ENCODE results near the gene TM4SF1. TPM values are rescaled to one million over a fixed set of nuclear protein-coding genes. Genes with fewer than 3 reads are reported as not detected.

Gene TM4SF1
- polyA plus RNA-seq, 1 donor (not counting 4 experiments of a cell fraction or from before 2014, with no cell fraction given), result 375 TPM

DNA sequence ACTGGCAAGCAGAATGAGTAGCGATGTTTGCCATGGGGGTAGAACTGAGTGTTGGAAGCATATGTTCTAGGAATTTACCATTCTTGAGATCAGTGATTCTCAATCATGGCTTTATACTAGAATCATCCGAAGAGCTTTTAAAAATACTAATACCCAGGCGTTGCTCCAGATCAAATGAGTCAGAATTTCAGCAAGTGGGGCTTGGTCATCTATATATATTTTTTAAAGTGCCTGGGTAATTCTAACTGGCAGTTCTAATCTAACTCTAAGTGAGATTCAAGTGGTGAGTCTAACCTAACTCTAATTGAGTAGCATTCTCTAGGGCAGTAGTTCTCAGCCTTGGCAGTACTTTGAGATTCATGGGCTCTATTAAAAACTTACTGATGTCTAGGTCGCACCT is 20.8 kb downstream of the TM4SF1 start:
- DNase-seq (ENCODE audit: low read depth, low spot score) (no peak), FAIRE-seq (no peak)
- Histone ChIP-seq H4K20me1 (ENCODE audit: control insufficient read depth, extremely low read depth, insufficient read depth, low read length) (no peaks in the 10 kb centered on the region), H3K9me1 (ENCODE audit: control insufficient read depth, extremely low read depth, insufficient read depth, low read length) (no peaks in the 10 kb centered on the region), H2AFZ (ENCODE audit: control insufficient read depth, low read length) (no peak overlapping the region), H3K9me3 (ENCODE audit: control insufficient read depth, low read depth, low read length) (no peaks in the 10 kb centered on the region), H3K36me3 (ENCODE audit: control insufficient read depth in 2 of 2, extremely low read depth in 1 of 2, insufficient read depth in 2 of 2, low read length in 2 of 2) (no peaks in the 10 kb centered on the region), H3K9ac (ENCODE audit: control insufficient read depth, extremely low read depth, insufficient read depth, low read length) (no peak overlapping the region), H3K27ac (ENCODE audit: control insufficient read depth, insufficient read depth, low read length) (no peak overlapping the region), H3K4me3 (ENCODE audit: control insufficient read depth in 2 of 3, extremely low read depth in 1 of 3, insufficient read depth in 2 of 3, low read depth in 1 of 3, low read length in 3 of 3) (no peak overlapping the region), H3K4me2 (ENCODE audit: control insufficient read depth, extremely low read depth, insufficient read depth, low read depth, low read length) (no peak overlapping the region), H3K27me3 (ENCODE audit: control insufficient read depth, extremely low read depth, insufficient read depth, low read length) (no peaks in the 10 kb centered on the region), H3K79me2 (ENCODE audit: control insufficient read depth, insufficient read depth, low read length) (no peaks in the 10 kb centered on the region), H3K4me1 (ENCODE audit: control insufficient read depth, extremely low read depth, insufficient read depth, low read length) (no peaks in the 10 kb centered on the region)
- no peak for TF ChIP-seq EZH2 (IDR thresholded peaks at IDR 0.05; ENCODE audit: low read length)
- TF ChIP-seq, protein P1, sequence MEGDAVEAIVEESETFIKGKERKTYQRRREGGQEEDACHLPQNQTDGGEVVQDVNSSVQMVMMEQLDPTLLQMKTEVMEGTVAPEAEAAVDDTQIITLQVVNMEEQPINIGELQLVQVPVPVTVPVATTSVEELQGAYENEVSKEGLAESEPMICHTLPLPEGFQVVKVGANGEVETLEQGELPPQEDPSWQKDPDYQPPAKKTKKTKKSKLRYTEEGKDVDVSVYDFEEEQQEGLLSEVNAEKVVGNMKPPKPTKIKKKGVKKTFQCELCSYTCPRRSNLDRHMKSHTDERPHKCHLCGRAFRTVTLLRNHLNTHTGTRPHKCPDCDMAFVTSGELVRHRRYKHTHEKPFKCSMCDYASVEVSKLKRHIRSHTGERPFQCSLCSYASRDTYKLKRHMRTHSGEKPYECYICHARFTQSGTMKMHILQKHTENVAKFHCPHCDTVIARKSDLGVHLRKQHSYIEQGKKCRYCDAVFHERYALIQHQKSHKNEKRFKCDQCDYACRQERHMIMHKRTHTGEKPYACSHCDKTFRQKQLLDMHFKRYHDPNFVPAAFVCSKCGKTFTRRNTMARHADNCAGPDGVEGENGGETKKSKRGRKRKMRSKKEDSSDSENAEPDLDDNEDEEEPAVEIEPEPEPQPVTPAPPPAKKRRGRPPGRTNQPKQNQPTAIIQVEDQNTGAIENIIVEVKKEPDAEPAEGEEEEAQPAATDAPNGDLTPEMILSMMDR (optimal IDR thresholded peaks at IDR 0.05 in 1 of 3, IDR thresholded peaks at IDR 0.05 in 1 of 3, conservative IDR thresholded peaks at IDR 0.05 in 1 of 3; ENCODE audit: extremely low read depth in 1 of 3, insufficient read depth in 2 of 3, low read length in 3 of 3), result no peak
- dilution Hi-C loops (cut with MboI; ENCODE audit: extremely low pct_ligation_motif_present, low sequenced_read_pairs), result no loop called here

DNA sequence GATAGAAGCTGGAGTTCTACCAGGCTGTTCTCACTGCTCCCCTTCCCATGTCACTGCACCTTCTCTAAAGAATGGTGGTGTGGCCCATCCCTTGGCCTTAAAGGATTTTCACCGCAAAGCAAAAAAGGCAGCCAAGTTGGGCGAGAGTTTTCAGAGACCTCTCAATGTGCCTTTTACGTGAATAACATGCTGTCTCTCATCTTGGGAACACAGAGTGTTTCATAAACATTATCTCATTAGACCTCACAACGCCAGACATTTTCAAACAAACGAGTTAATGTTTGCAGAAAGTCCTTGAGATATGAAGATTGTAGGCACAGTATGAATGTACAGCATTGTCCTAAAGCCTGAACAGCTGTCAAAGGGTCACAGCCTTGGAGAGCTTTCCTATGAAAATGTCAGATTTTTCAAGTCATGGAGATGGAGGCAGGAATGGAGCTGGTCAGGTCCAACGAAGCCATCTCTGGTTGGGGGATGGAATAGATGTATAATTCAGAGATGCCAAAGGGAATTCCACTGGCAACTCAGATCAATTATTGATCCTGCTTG is 21.3 kb downstream of the TM4SF1 start:
- Histone ChIP-seq H2AFZ (ENCODE audit: control insufficient read depth, low read length) (no peak overlapping the region), H4K20me1 (ENCODE audit: control insufficient read depth, extremely low read depth, insufficient read depth, low read length) (no peaks in the 10 kb centered on the region), H3K9me1 (ENCODE audit: control insufficient read depth, extremely low read depth, insufficient read depth, low read length) (no peaks in the 10 kb centered on the region), H3K9me3 (ENCODE audit: control insufficient read depth, low read depth, low read length) (no peaks in the 10 kb centered on the region), H3K4me1 (ENCODE audit: control insufficient read depth, extremely low read depth, insufficient read depth, low read length) (no peaks in the 10 kb centered on the region), H3K4me2 (ENCODE audit: control insufficient read depth, extremely low read depth, insufficient read depth, low read depth, low read length) (no peak overlapping the region), H3K27ac (ENCODE audit: control insufficient read depth, insufficient read depth, low read length) (no peak overlapping the region), H3K36me3 (ENCODE audit: control insufficient read depth in 2 of 2, extremely low read depth in 1 of 2, insufficient read depth in 2 of 2, low read length in 2 of 2) (no peaks in the 10 kb centered on the region), H3K4me3 (ENCODE audit: control insufficient read depth in 2 of 3, extremely low read depth in 1 of 3, insufficient read depth in 2 of 3, low read depth in 1 of 3, low read length in 3 of 3) (no peak overlapping the region), H3K9ac (ENCODE audit: control insufficient read depth, extremely low read depth, insufficient read depth, low read length) (no peak overlapping the region), H3K79me2 (ENCODE audit: control insufficient read depth, insufficient read depth, low read length) (no peaks in the 10 kb centered on the region), H3K27me3 (ENCODE audit: control insufficient read depth, extremely low read depth, insufficient read depth, low read length) (no peaks in the 10 kb centered on the region)
- FAIRE-seq (no peak), DNase-seq (ENCODE audit: low read depth, low spot score) (no peak)
- dilution Hi-C loops (cut with MboI; ENCODE audit: extremely low pct_ligation_motif_present, low sequenced_read_pairs), result no loop called here
- no peak for TF ChIP-seq EZH2 (IDR thresholded peaks at IDR 0.05; ENCODE audit: low read length)
- TF ChIP-seq, protein P1 (optimal IDR thresholded peaks at IDR 0.05 in 1 of 3, IDR thresholded peaks at IDR 0.05 in 1 of 3, conservative IDR thresholded peaks at IDR 0.05 in 1 of 3; ENCODE audit: extremely low read depth in 1 of 3, insufficient read depth in 2 of 3, low read length in 3 of 3), result no peak

Measured in keratinocyte (primary cell).